ENCODE measurements around the gene NBPF9.
"Not testable (repeated sequence)": the region's sequence is repeated elsewhere in the genome, so short reads cannot be mapped to it uniquely, and the experiment has no call there.

The NBPF9 gene

DNA sequence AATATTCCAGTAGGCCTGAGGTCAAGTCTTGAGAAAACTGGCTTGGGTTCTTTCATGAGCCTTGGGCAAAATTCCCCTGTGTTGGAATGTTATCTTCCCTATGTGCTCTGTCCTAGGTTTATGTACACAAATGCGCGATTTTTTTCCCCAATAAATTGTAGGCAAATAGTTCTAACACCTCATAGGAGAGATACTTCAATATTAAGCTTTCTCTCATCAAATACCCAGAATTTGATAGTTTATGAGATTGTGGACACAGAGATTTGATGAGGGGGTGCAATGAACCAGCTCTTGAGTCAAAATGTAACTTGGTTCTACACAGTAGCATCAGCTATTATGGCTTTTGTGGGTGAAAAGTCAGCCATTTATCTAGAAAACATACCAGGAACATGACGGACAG, 38.7 kb downstream of the NBPF9 start:
- not testable (repeated sequence) for H4K20me1 ChIP-seq; H3K9me3 ChIP-seq (replicated peaks in 1 of 11); H3K27me3 ChIP-seq; H3K27ac ChIP-seq; H3K4me1 ChIP-seq; H3K9ac ChIP-seq; H3K36me3 ChIP-seq; H3K4me3 ChIP-seq; H3K4me2 ChIP-seq

DNA sequence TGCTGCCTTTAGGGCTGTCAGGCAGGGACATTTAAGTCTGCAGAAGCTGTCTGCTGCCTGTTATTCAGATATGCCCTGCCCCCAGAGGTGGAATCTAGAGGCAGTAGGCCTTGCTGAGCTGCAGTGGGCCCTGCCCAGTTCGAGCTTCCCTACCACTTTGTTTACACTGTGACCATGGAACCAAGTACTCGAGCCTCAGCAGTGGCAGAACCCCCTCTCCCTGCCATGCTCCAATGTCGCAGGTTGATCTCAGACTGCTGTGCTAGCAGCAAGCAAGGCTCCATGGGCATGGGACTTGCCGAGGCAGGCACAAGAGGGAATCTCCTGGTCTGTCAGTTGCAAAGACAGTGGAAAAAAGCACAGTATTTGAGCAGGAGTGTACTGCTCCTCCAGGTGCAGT, 60.3 kb downstream of the NBPF9 start:
- H3K27me3 ChIP-seq, H4K20me1 ChIP-seq, H3K27ac ChIP-seq, H3K4me2 ChIP-seq, H3K36me3 ChIP-seq, H3K4me3 ChIP-seq, H3K9ac ChIP-seq, H3K4me1 ChIP-seq: not testable (repeated sequence)
- peaks cover 0 to 17% (median 8%) of the 10 kb centered on the region in 11 experiments; a peak in 14 of 22 replicates for H3K9me3 ChIP-seq (replicated peaks in 1 of 11)

DNA sequence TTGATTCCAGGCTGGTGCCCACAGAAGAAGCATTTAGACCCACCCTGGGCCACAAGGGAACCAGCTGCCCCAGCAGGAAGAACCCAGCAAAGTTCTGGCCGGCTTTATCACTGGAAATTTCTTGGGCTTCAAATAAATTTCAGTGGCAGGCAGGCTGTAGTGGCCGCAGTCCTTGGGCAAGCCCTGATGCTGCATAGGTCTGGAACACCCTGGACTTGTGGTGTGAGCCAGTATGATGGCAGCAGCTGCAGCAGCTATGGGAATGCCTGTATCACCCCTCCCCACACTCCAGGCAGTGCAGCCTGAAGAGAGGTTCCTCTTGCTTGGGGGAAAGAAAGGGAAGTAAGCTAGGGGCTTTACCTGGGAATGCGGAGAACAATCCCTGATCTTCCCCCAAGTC, 69.4 kb downstream of the NBPF9 start:
- H3K4me1 ChIP-seq; H3K9me3 ChIP-seq (replicated peaks in 1 of 11); H4K20me1 ChIP-seq; H3K27ac ChIP-seq; H3K27me3 ChIP-seq; H3K36me3 ChIP-seq; H3K4me3 ChIP-seq; H3K9ac ChIP-seq; H3K4me2 ChIP-seq: not testable (repeated sequence)

DNA sequence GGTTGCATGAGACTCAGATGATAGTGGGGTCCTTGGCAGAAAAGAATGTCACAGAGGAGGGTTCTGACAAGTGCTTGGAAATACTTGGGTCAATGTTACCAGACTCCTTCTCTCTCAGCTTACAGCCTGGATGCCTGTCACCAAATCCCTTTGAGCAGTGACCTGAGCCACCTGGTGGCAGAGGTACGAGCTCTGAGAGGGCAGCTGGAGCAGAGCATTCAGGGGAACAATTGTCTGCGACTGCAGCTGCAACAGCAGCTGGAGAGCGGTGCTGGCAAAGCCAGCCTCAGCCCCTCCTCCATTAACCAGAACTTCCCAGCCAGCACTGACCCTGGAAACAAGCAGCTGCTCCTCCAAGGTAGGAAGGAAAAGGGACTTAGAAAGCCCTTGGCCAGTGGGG, 79.0 kb downstream of the NBPF9 start:
- H4K20me1 ChIP-seq; H3K4me1 ChIP-seq; H3K4me3 ChIP-seq; H3K27ac ChIP-seq; H3K27me3 ChIP-seq; H3K4me2 ChIP-seq; H3K9me3 ChIP-seq (replicated peaks in 1 of 11); H3K9ac ChIP-seq; H3K36me3 ChIP-seq: not testable (repeated sequence)

DNA sequence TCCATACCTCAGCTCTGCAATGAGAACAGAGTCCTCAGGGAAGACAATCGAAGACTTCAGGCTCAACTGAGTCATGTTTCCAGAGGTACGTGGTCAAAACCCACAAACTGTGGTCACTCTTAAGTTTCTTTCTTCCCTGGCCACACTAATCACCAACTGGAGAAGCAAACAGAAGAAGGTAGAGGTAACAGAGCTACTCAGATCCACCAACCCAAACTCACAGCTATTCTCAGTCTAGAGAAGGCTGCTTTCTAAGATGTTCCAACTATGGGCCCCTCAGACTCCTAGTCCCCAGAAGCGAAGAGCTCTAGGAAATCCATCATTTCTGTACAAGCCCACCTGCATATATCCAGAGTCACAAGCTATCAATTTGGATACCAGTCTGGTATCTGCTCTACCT, 84.8 kb downstream of the NBPF9 start:
- H3K36me3 ChIP-seq; H3K4me1 ChIP-seq; H3K27ac ChIP-seq; H3K4me2 ChIP-seq; H3K9ac ChIP-seq; H3K27me3 ChIP-seq; H3K4me3 ChIP-seq; H3K9me3 ChIP-seq (replicated peaks in 1 of 11); H4K20me1 ChIP-seq: not testable (repeated sequence)

DNA sequence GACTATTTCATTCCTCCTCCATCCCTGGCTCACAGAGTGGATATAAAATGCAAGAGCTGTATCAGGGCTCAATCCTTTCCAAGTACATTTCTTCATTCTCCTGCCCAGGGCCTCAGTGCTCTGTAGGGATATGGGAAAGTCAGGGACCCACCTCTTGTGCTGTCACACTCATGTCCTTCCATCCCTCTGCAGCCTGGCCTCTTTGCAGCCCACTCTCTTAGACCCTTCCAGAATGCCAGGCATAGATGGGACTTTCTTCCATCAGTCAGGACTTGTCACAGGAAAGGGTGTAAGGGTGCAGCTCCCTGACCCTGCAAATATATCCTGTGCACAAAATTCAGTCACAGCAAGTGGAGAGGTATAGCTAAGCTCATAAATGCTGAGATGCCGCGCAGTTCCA, 86.7 kb downstream of the NBPF9 start:
- H3K27ac ChIP-seq; H3K4me1 ChIP-seq; H3K4me3 ChIP-seq; H4K20me1 ChIP-seq; H3K9me3 ChIP-seq (replicated peaks in 1 of 11); H3K27me3 ChIP-seq; H3K9ac ChIP-seq; H3K36me3 ChIP-seq; H3K4me2 ChIP-seq: not testable (repeated sequence)

DNA sequence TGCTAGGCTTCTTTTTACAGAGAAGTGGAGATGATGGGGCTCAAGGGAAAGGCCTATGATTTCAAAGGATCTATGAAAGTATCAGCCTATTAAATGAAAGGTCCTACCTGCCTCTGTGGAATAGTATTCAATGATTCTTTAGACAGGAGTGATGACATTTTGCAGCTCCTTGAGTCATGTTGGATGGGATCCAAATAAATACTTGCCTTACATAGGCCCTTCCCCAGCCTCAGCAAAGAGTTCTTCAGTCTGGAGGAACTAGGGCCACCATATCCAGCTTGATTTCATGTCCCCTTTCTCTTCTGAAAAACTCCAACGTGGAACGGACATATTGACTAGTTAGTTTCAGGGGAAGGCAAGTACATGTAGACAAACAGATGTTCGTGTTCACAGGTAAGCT, 87.8 kb downstream of the NBPF9 start:
- not testable (repeated sequence) for H3K36me3 ChIP-seq; H3K9me3 ChIP-seq (replicated peaks in 1 of 11); H3K9ac ChIP-seq; H3K27me3 ChIP-seq; H3K4me1 ChIP-seq; H3K4me2 ChIP-seq; H3K4me3 ChIP-seq; H4K20me1 ChIP-seq; H3K27ac ChIP-seq

DNA sequence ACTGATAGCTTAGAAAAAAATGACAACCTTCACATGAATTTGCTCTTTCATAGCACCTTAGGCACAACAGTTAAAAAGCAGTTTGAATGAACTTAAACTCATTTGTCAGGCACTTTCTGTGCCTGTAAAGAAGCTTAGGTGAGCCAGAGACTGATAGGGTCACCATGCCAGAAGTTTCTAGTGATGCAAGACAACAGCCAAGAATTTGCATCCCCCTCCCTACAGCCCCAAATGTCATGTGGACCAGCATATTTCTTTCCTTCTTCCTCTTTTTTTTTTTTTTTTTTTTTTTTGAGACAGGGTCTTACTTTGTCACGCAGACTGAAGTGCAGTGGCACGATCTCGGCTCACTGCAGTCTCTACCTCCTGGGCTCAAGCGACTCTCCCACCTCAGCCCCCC, 89.8 kb downstream of the NBPF9 start:
- not testable (repeated sequence) for H3K27me3 ChIP-seq; H4K20me1 ChIP-seq; H3K9me3 ChIP-seq (replicated peaks in 1 of 11); H3K27ac ChIP-seq; H3K36me3 ChIP-seq; H3K4me1 ChIP-seq; H3K4me3 ChIP-seq; H3K4me2 ChIP-seq; H3K9ac ChIP-seq

DNA sequence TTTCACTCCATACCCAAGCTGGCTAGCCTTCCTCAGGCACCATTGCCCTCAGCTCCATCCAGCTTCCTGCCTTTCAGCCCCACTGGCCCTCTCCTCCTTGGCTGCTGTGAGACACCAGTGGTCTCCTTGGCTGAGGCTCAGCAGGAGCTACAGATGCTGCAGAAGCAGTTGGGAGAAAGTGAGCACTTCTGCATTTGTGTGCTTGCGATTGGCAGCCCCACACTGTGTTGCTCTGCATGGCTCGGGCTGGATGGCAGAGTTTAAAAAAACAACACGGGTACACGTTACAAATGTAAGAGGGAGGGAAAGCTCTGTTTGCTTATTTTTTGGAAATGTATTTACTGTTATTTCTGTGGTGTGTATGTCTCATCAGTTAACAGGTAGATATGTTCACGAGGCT, 90.8 kb downstream of the NBPF9 start:
- not testable (repeated sequence) for H3K9ac ChIP-seq

DNA sequence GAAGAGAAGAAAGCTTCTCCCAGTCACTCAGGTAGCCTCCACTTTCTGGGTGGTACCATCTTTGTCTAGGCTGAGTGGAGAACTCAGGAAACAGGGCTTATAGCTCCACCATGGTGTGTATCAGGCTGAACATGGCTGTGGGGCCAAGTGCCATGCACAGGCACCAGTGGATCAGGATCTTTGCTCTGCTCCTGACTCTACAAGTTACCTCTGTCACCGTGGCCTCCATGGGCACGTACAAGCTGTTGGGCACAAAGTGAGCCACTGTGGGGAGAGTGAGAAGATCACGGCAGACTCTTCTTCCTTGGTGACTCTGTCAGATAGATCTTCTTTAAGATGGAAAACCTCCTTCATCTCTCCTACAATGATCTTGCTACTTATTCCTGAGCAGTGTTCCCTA, 93.6 kb downstream of the NBPF9 start:
- not testable (repeated sequence) for H3K4me2 ChIP-seq; H3K27ac ChIP-seq; H3K36me3 ChIP-seq; H3K4me3 ChIP-seq; H4K20me1 ChIP-seq; H3K9me3 ChIP-seq (replicated peaks in 1 of 11); H3K4me1 ChIP-seq; H3K27me3 ChIP-seq; H3K9ac ChIP-seq

More for the DNA sequence above, 90.8 kb downstream of the NBPF9 start:
- H3K9me3 ChIP-seq (replicated peaks in 1 of 11); H3K27me3 ChIP-seq; H3K4me3 ChIP-seq; H3K27ac ChIP-seq; H3K4me2 ChIP-seq; H4K20me1 ChIP-seq; H3K36me3 ChIP-seq; H3K4me1 ChIP-seq: not testable (repeated sequence)

DNA sequence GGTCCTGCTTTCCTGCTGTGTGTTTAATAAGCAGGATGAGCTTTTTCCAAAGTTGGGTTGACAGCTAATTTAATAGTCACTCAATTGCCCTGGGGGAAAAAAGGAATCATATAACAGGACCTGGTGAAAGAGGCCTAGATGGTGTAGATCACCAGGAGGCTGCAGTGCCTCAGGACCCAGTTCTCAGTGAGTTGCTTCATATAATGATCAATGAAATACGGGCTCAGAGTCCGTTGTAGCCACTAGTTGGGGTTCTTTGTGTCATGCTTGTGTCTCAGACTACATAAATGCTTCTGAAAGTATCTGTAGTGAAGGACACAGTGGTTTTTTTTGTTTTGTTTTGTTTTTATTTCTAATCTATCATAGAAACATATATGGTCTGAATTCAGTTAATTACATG, 94.6 kb downstream of the NBPF9 start:
- not testable (repeated sequence) for H3K27ac ChIP-seq; H3K4me3 ChIP-seq; H3K27me3 ChIP-seq; H4K20me1 ChIP-seq; H3K4me2 ChIP-seq; H3K9me3 ChIP-seq (replicated peaks in 1 of 11); H3K36me3 ChIP-seq; H3K9ac ChIP-seq; H3K4me1 ChIP-seq

DNA sequence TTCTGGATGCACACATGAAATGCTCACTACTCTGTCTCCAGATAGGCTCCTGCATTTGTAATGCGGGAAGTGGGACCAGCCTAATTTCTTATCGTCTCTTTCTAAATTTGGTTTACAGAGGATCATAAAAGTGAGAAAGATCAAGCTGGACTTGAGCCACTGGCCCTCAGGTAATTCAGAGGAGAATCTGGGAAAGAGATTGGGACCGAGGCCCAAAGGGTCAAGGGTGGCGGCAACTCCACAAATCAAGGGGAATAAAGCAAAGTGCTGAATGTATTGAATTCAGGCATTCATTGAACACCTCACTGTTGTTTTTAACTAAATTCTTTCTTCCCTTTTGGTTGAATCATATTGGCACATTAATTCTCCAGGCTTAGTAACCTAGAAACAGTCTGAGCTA, 95.0 kb downstream of the NBPF9 start:
- not testable (repeated sequence) for H3K27ac ChIP-seq; H3K36me3 ChIP-seq; H3K4me3 ChIP-seq; H3K27me3 ChIP-seq; H4K20me1 ChIP-seq; H3K4me2 ChIP-seq; H3K9me3 ChIP-seq (replicated peaks in 1 of 11); H3K4me1 ChIP-seq; H3K9ac ChIP-seq
